ENCODE measurements around the gene FARP1. TPM values are rescaled to one million over a fixed set of nuclear protein-coding genes. Genes with fewer than 3 reads are reported as not detected.

The FARP1 gene
- total and polyA plus RNA-seq, 10 of the 15 experiments (the other 5 are each of a cell fraction or from before 2014, with no cell fraction given): 0.17 to 6.9 (median 0.68) TPM

- Histone ChIP-seq H4K20me1 (ENCODE audit: control insufficient read depth, insufficient read depth) (no peaks in the 10 kb centered on the region), H3K79me2 (ENCODE audit: control insufficient read depth, insufficient read depth, low read length) (no peaks in the 10 kb centered on the region), H3K9me3 (replicated peaks; ENCODE audit: control insufficient read depth, insufficient read depth, low read length) (no peaks in the 10 kb centered on the region), H2AFZ (ENCODE audit: control insufficient read depth, low read depth, low read length) (no peak overlapping the region), H3K4me2 (ENCODE audit: control insufficient read depth, insufficient read depth) (no peak overlapping the region), H3K9ac (ENCODE audit: control insufficient read depth, insufficient read depth, low read length) (no peak overlapping the region), H3K4me1 (ENCODE audit: control insufficient read depth, insufficient read depth, low read length) (no peaks in the 10 kb centered on the region), H3K4me3 (no peak overlapping the region), H3K27ac (ENCODE audit: control insufficient read depth, insufficient read depth) (no peak overlapping the region), H3K27me3 (replicated peaks in 1 of 2; ENCODE audit: control insufficient read depth in 2 of 2, insufficient read depth in 2 of 2, low read length in 1 of 2) (no peaks in the 10 kb centered on the region), H3K36me3 (ENCODE audit: control insufficient read depth in 2 of 2, insufficient read depth in 2 of 2, low read length in 1 of 2) (no peaks in the 10 kb centered on the region)
- no TSS peak for BruUV-seq (replicated peaks)
- FAIRE-seq (no peak), DNase-seq (ENCODE audit: low read depth, low spot score) (no peak), ATAC-seq (no peak)
- ChIA-PET RAD21 (ENCODE audit: unreplicated experiment) (no interaction called here), POLR2A (no interaction called here), SMC1A (ENCODE audit: uncharacterized antibody, unreplicated experiment) (no interaction called here), CTCF (no interaction called here)
- intact Hi-C loops (cut with micrococcal nuclease; ENCODE audit: unreplicated experiment) (no loop called here), in situ Hi-C loops (cut with MboI) (no loop called here)
- TF ChIP-seq SPI1 (IDR thresholded peaks at IDR 0.05; ENCODE audit: borderline replicate concordance, insufficient read depth, low read depth, low read length) (peak; percentile 13; the same call in 1 of the 2 replicates), FOS (IDR thresholded peaks at IDR 0.05; ENCODE audit: borderline replicate concordance, extremely low read depth, insufficient read length) (no peak)
- WGBS (ENCODE audit: insufficient coverage, insufficient replicate concordance, low lambda C conversion rate, missing lambda C conversion rate): 22% methylated on average over 10 of the region's 10 CpGs
These were observed 204.2 kb downstream of the FARP1 start for GRCh38 chr13:98346904-98347636.

- Histone ChIP-seq H3K4me3 (no peak overlapping the region), H3K27ac (ENCODE audit: control insufficient read depth, insufficient read depth) (no peak overlapping the region), H3K79me2 (ENCODE audit: control insufficient read depth, insufficient read depth, low read length) (no peaks in the 10 kb centered on the region), H3K9me3 (replicated peaks; ENCODE audit: control insufficient read depth, insufficient read depth, low read length) (no peaks in the 10 kb centered on the region), H2AFZ (ENCODE audit: control insufficient read depth, low read depth, low read length) (no peak overlapping the region), H4K20me1 (ENCODE audit: control insufficient read depth, insufficient read depth) (no peaks in the 10 kb centered on the region), H3K4me1 (ENCODE audit: control insufficient read depth, insufficient read depth, low read length) (no peaks in the 10 kb centered on the region), H3K27me3 (replicated peaks in 1 of 2; ENCODE audit: control insufficient read depth in 2 of 2, insufficient read depth in 2 of 2, low read length in 1 of 2) (no peaks in the 10 kb centered on the region), H3K9ac (ENCODE audit: control insufficient read depth, insufficient read depth, low read length) (no peak overlapping the region), H3K4me2 (ENCODE audit: control insufficient read depth, insufficient read depth) (no peak overlapping the region), H3K36me3 (ENCODE audit: control insufficient read depth in 2 of 2, insufficient read depth in 2 of 2, low read length in 1 of 2) (no peaks in the 10 kb centered on the region)
- POLR2A ChIA-PET: no interaction called here
- SMC1A ChIA-PET (ENCODE audit: uncharacterized antibody, unreplicated experiment): no interaction called here
- in situ Hi-C loops (cut with MboI) (no loop called here), intact Hi-C loops (cut with micrococcal nuclease; ENCODE audit: unreplicated experiment) (no loop called here)
- FAIRE-seq: no peak
- CTCF ChIA-PET: interaction anchor here (1.5 kb wide), 1 partner anchor 8 kb away, joined by 3 read pairs; no protein-coding TSS in a partner anchor
- RAD21 ChIA-PET (ENCODE audit: unreplicated experiment): no interaction called here
- ATAC-seq: no peak
- no peak for DNase-seq (ENCODE audit: low read depth, low spot score)
- WGBS (ENCODE audit: insufficient coverage, insufficient replicate concordance, low lambda C conversion rate, missing lambda C conversion rate): 0% methylated on average over 1 of the region's 1 CpG
- no TSS peak for BruUV-seq (replicated peaks)
- TF ChIP-seq PRDM15 (CRISPR knock-in tag; IDR thresholded peaks at IDR 0.05): no peak
- TF ChIP-seq ATF3 (IDR thresholded peaks at IDR 0.05; ENCODE audit: borderline replicate concordance, extremely low read depth, low read depth, low read length): no peak
- no peak for TF ChIP-seq HCFC1 (IDR thresholded peaks at IDR 0.05; ENCODE audit: low read length)
- no peak for TF ChIP-seq SMARCA5 (IDR thresholded peaks at IDR 0.05)
- no peak for TF ChIP-seq KDM1A (IDR thresholded peaks at IDR 0.05; ENCODE audit: borderline replicate concordance)
- TF ChIP-seq SRF (IDR thresholded peaks at IDR 0.05; ENCODE audit: low read depth in 2 of 2, low read length in 2 of 2): no peak
- no peak for TF ChIP-seq YY1 (IDR thresholded peaks at IDR 0.05; ENCODE audit: low read depth, low read length)
- TF ChIP-seq SMAD5 (IDR thresholded peaks at IDR 0.05; ENCODE audit: low read depth): no peak
- TF ChIP-seq ZNF217 (IDR thresholded peaks at IDR 0.05): no peak
- TF ChIP-seq JUND (IDR thresholded peaks at IDR 0.05; ENCODE audit: low read depth, low read length): no peak
- TF ChIP-seq SIN3A (IDR thresholded peaks at IDR 0.05; ENCODE audit: low read depth, low read length): no peak
- no peak for TF ChIP-seq IKZF1 (conservative IDR thresholded peaks at IDR 0.05)
- TF ChIP-seq ZBED1 (IDR thresholded peaks at IDR 0.05; ENCODE audit: borderline replicate concordance): no peak
These were observed 204.9 kb downstream of the FARP1 start for GRCh38 chr13:98347756-98348155.
